GM21825 (cell line): Measurements from ENCODE around the gene DIO3.

Experiments
- ATAC-seq: cut with Tn5 transposase; IDR thresholded peaks from one replicate; pipeline ENCODE4 v1.9.1; 2021; ENCODE audit warnings: mild to moderate bottlenecking, moderate library complexity; ENCODE audit not compliant: unreplicated experiment

The DIO3 gene

DNA sequence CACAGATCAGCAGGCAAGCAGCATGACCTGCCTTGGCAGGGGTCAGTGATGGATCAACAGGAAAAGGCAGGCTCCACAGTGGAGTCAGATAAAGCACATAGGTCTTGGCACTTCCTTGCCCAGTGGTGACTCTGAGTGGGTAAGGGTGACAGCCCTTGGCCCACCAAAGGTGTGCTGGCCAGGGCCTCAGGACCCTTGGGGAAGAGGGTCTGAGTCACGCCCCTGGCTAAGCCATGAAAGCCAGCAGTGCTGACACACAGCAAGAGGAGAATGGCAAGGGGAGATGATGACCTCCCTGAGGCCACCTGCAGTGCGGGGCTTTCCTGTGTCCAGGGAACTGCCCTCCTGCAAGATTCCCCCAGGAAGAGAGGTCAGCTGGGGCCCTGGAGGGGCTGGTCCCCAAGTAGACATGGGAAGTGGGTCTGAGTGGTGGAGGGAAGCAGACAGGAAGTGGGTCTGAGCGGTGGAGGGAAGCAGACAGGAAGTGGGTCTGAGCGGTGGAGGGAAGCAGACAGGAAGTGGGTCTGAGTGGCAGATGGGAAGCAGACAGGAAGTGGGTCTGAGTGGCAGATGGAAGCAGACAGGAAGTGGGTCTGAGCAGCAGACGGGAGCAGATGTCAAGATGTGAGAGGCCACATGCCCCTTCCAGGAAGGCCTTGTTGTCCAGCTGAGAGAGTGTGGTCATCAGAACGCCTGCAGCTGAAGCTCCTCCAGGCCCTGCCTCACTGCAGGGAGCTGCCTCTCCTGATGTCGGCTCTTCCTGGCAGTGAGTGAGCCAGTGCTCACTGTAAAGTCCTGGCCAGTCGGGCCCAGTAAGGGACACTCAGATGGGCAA is 34.8 kb downstream of the DIO3 start:
- ATAC-seq, result no peak

DNA sequence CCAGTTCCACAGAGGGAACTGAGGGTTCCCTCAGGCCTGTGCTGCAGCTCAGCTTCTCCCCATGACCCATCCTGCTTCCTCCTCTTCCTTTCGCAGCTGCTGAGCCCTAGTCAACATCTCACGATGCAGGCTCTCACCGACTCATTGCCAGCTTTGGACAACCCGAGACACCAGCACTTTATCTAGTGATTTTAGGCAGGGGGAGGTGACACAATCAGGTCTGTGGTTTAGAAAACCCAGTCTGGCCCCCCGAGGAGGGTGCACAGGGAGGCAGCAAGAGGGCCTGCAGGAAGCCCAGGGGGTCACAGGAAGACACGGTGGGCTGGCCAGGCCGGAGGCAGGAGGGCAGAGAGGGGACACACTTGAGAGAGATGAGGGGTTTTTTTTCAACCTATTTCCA is 35.4 kb downstream of the DIO3 start:
- no peak for ATAC-seq

DNA sequence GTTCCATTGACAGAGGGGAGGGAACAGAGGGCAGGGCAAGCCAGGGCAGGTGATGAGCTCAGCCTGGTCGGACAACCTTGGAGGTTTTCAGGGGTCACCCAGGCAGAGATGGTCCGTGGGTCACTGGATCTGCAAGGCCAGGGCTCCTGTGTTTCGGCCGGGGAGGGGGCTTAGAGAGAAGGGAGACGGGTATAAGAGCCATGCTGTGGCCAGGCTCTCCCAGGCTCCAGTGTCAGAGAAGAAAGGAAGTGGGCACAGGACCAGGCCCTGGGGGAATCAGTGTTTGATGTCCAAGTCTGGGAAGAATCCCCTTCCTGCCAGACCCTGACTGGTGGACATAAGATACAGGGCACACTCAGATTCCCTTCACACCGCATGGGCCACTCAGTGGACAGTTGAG is 36.9 kb downstream of the DIO3 start:
- no peak for ATAC-seq

DNA sequence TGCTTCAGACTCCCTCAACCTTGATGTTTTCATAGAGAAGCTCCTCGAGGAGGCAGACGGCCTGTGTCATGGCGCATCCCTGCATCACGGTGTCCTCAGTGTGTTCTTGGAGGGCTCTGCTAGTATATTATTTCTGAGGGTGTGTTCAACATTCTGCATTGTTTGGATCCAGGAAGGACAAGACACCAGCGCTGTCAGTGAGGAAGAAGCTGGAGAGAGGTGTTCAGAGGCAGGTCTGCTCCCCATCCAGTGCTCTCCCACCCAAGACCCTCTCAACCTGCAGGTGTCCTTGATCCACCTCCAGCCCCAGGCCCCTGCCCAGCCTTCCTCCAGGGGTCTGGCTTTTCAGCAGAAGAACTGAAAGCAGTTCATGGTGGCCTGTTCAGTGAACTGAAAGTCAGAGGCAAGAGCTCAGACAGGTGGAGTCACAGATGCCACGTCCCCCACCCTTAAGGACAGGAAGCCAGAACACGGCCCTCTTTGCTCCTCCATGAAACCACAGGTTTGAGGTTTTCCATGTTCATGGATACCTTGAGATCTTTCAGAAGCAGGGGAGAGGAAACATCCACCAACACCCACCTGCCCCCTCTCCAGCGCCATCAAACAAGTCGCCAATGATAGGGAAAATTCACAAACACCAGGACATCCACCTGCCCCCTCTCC is 37.4 kb downstream of the DIO3 start:
- ATAC-seq, result no peak

DNA sequence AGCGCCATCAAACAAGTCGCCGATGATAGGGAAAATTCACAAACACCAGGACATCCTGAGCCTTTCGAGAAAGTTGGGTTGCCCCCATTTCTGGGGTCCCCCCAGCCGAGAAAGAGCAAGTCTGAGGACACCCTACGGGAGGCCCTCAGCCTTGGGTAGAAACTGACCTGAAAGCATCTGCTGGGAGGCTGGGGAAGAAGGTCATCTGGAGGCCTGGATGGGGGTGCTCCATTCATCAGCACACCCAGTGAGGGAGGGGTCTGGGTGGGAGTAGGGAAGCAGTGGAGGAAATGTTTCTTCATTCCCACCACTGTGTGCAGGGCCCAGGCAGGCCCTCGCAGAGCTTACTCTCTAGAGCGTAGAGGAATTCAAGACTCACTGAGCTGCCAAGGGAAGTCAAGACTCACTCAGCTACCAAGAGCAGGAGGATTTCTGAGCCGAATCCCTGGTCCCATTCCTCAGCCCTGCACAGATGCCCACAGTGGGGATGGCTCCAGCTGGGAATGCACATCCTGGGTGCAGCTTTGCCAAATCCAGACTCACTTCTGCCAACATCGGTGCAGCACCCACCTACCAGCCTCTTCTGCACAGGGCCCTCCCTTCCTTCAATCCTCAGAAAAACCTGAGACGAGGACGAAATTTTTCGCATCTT is 38.1 kb downstream of the DIO3 start:
- no peak for ATAC-seq

DNA sequence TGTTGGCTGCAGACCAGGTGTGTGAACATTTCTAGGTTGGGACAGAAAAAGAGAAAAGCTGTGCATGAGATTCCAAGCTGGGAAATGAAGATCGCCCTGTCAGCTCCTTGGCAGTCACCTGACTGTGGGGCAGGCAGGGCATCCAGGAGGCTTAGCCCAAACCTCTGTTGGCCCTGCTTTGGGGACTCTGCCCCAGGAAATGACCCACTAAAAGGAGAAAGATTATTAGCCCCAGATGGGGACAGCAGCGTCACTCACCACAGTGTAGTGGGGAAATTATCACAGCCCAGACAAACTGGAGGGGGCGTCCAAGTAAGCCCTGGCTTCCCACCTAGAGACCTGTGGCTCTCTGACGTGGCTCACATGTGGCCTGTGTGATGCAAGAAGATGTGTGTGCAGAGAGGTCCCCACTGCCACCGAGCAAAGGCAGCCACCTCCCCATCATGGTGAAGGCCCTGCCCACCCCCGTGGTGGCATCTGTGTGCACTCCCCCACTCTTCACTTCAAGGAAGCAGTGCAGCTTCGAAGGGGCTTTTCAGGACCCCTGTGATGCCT is 39.1 kb downstream of the DIO3 start:
- ATAC-seq, result no peak

DNA sequence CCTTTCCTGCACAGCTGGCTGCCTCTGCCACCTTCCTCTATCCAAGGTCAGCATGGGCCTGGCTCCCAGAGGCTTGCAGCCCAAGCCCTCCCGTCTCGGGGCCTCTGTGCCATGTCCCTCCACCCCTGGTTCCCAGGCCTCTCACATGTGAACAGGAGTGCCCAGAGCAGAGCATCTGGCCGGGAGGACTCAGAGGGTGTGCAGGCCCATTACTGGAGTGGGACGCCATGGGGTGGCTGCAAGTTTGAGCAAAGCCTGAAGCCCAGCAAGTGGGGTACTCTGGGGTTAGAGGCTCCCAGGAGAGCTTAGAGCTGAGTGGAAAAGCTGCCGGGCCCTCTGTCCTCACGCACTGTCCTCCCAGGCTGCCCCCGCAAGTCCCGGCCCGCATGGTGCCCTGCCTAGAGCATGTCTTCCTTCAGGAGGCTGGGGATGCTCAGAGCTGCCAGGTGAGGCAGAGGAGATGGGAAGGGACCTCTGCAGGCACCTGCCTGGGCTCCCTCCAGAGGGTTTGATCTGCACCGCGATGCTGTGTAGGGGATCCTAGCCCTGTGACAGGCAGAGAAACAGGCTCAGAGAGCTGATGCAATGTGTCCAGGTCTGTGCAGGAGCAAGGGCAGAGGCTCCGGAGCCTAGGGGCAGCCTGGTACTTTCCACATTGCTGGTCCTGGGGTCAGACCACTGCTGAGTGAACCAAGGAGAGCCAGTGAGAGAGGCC is 39.8 kb downstream of the DIO3 start:
- ATAC-seq, result no peak

DNA sequence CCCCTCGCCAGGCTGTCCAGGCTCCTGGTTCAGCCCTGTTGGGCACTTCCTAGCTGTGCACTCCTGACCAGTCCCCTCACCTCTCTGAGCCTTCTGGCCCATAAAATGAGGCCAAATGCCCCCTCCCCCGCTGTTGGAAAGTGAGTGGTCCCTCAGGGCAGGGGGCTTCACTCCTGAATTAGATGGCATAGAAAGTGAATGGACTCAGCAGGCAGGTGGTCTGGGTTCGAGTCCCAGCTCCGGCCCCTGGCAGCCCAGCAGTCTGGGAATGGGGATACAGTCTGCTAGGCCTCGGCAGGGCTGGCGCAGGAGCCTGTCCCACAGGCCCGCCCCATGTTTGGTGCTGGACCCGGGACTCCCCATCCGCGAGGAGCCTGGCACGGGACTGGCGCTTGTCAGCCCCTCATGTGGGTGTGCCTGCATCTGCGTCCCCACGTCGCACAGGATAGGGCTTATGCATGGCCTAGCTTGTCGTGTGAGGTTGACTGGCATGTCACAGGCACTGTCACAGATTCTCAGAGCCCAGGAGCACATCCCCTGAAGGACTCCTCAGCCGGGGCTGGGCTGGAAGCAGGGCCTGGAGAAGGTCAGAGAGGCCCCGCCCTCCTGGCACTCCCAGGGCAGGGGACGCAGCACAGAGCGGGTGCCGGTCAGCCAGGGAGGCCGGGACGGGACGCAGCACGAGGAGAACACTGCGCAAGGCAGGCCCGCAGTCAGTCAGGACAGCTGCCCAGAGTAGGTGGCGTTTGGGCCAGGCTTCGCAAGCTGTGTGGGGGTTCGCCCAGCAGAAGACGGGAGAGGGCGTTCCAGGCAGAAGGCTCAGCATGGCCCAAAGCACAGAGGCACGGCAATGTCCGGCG is 40.5 kb downstream of the DIO3 start:
- no peak for ATAC-seq

GRCh38 chr14:101602466-101602840 is 41.2 kb downstream of the DIO3 start:
- no peak for ATAC-seq

DNA sequence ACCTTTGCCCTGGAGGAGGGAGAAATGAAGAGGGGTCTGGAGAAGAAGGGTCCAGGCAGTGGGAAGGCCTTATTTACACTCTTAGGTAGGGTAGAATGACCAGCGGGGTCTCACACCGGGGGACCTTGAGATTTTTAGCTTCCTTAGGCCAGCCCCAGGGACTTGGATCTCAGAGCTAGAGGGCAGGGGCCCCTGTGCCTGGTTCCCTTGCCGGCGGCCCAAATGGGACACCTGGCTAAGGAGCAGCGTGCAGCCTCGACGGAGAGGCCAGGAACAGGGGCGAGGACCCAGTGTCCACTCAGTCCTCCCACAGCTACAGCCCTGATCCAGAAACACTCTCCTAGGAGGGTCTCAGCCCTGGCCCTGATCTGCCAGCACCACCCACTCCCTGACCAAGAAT is 41.8 kb downstream of the DIO3 start:
- no peak for ATAC-seq

- no peak for ATAC-seq
Observed at GRCh38 chr14:101604228-101604934, 43.1 kb downstream of the DIO3 start.

DNA sequence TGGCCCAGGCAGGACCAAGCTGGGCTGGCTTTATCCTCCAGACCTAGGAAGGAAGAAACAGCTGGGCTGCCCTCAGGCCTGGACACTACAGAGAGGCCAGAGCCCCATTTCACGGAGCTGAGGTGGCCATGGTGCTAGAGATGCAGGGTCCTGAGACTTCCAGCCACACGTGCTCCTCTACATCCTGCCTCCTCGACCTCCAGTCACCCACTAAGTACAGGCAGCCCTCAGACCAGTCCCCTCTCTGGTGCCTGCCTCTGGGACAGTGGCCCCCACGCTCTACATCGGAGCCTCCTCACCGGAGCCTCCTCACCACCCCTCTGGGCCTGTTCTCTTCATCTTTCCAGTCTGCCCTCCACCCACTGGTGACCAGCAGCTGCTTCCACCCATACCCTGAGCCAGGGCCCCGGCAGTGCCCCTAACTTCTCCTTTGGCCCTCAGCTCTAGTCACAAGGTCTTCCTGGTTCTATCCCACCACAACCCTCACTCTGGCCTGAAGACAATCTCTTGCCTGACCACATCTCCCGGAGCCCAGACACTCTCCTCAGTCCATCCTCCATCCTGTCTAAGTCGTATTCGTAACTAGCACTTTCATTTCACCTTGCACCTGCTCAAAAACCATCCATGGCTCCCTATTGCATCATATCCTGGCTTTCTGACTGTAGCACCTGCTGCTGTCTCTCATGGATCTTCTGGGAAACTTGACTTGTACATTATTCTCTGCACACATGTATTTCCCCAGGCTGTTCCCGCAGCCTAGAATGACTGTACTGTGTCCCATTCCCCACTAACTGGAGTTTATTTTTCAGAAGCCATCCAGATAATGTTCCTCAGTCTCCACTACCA is 43.9 kb downstream of the DIO3 start:
- ATAC-seq, result no peak

GRCh38 chr14:101605836-101606235 is 44.5 kb downstream of the DIO3 start:
- no peak for ATAC-seq
